H1 (cell line): ENCODE measurements around the gene CCDC174. TPM values are rescaled to one million over a fixed set of nuclear protein-coding genes. Genes with fewer than 3 reads are reported as not detected.

ENCODE experiments used
- ASH2L ChIP-seq: fragments of 200-600, 300-600 bp; sonication (generic); IDR thresholded peaks from one replicate; pipeline ENCODE4 v1.7.1; 2017; ENCODE audit warnings: low read length
- BCL11A ChIP-seq, 2 experiments: IDR thresholded peaks; one replicate each; pipeline ENCODE4 v1.6.1; 2011; ENCODE audit warnings: low read depth in 2 of 2, low read length in 2 of 2, mild to moderate bottlenecking in 2 of 2
- CBX5 ChIP-seq: fragments of 300-800, 300-1000 bp; sonication (generic); IDR thresholded peaks from 2 replicates; pipeline ENCODE4 v1.7.1; 2016; ENCODE audit warnings: antibody characterized with exemption, low read length, low read depth
- CBX8 ChIP-seq: fragments of 300-800, 300-1000 bp; sonication (generic); IDR thresholded peaks from 2 replicates; pipeline ENCODE4 v1.7.1; 2016; ENCODE audit warnings: low read depth, low read length, borderline replicate concordance
- CREB1 ChIP-seq: IDR thresholded peaks from 2 replicates; pipeline ENCODE4 v1.6.1; 2012; ENCODE audit warnings: inconsistent platforms
- CTBP2 ChIP-seq: IDR thresholded peaks from 2 replicates; pipeline ENCODE4 v1.7.0; 2011; ENCODE audit warnings: borderline replicate concordance, mild to moderate bottlenecking, moderate library complexity, mixed read lengths, low read length; ENCODE audit not compliant: insufficient read depth, insufficient read length
- FOSL1 ChIP-seq: IDR thresholded peaks from 2 replicates; pipeline ENCODE4 v1.6.1; 2011; ENCODE audit warnings: mild to moderate bottlenecking, low read depth, low read length, moderate library complexity; ENCODE audit not compliant: insufficient read depth
- GABPA ChIP-seq: IDR thresholded peaks from 2 replicates; pipeline ENCODE4 v1.6.1; 2011; ENCODE audit warnings: mild to moderate bottlenecking, low read length, moderate library complexity, borderline replicate concordance; ENCODE audit not compliant: insufficient read depth
- KDM5A ChIP-seq: fragments of 200-600 bp; IDR thresholded peaks from 2 replicates; pipeline ENCODE4 v1.7.1; 2012; ENCODE audit warnings: mild to moderate bottlenecking, low read length, inconsistent platforms, mixed read lengths
- NANOG ChIP-seq: IDR thresholded peaks from 2 replicates; pipeline ENCODE4 v1.6.1; 2011; ENCODE audit warnings: low read length, low read depth, mild to moderate bottlenecking, inconsistent platforms; ENCODE audit not compliant: insufficient read depth, poor library complexity, severe bottlenecking
- POLR2A ChIP-seq, 2 experiments: IDR thresholded peaks; 1 replicate in 1 of 2; 2 replicates in 1 of 2; pipeline ENCODE4 v1.6.1; 2011; ENCODE audit warnings: low read depth in 2 of 2, low read length in 2 of 2, mild to moderate bottlenecking in 2 of 2; ENCODE audit errors: control extremely low read depth in 1 of 2
- POLR2AphosphoS5 ChIP-seq: IDR thresholded peaks from 2 replicates; pipeline ENCODE4 v1.6.1; 2011; ENCODE audit warnings: low read depth, low read length
- POU5F1 ChIP-seq: IDR thresholded peaks from 2 replicates; pipeline ENCODE4 v1.6.1; 2011; ENCODE audit warnings: low read depth, mild to moderate bottlenecking, low read length, moderate library complexity
- SIN3A ChIP-seq, 2 experiments: IDR thresholded peaks in 1 of 2; conservative IDR thresholded peaks in 1 of 2; 2 replicates each; pipeline ENCODE4 v1.6.1; 2011 to 2012; ENCODE audit warnings: low read length in 2 of 2, improper control_type of control experiment in 1 of 2, low read depth in 1 of 2, mild to moderate bottlenecking in 1 of 2
- SIX5 ChIP-seq: IDR thresholded peaks from 2 replicates; pipeline ENCODE4 v1.6.1; 2011; ENCODE audit warnings: mild to moderate bottlenecking, low read depth, low read length
- SP1 ChIP-seq: IDR thresholded peaks from 2 replicates; pipeline ENCODE4 v1.6.1; 2011; ENCODE audit warnings: low read depth, low read length
- SP4 ChIP-seq: IDR thresholded peaks from 2 replicates; pipeline ENCODE4 v1.6.1; 2012; ENCODE audit warnings: low read length, inconsistent platforms
- SRF ChIP-seq: IDR thresholded peaks from 2 replicates; pipeline ENCODE4 v1.6.1; 2011; ENCODE audit warnings: mild to moderate bottlenecking, low read depth, low read length, moderate library complexity
- TAF7 ChIP-seq: optimal IDR thresholded peaks from 2 replicates; pipeline ENCODE3; 2011; ENCODE audit warnings: low read depth, mild to moderate bottlenecking, inconsistent platforms, low read length, moderate library complexity, borderline replicate concordance
- ZNF274 ChIP-seq: IDR thresholded peaks from 2 replicates; pipeline ENCODE4 v1.7.0; 2012; ENCODE audit warnings: low read length, borderline replicate concordance; ENCODE audit errors: extremely low read depth
- polyA plus RNA-seq, 7 experiments: library from polyadenylated mRNA; depleted of rRNA in 3 of 7; stranded (reverse) in 5 of 7; unstranded in 2 of 7; fragments of >200 nt in 5 of 7; fragments of 200-250 nt in 2 of 7; gene quantifications; 1 replicate in 5 of 7; 2 replicates in 1 of 7; 4 replicates in 1 of 7; pipeline versions ENCODE4 v1.2.1 to v1.2.3, GENCODE V29; 2011 to 2013; ENCODE audit warnings: missing spikeins in 2 of 7, mixed read lengths in 2 of 7
- total RNA-seq: library from RNA; stranded (reverse); fragmentation: NEBNext Ultra II Directional; extraction: Animal tissue kit (Norgen Biotek cat#: 25700); gene quantifications from 2 replicates; pipeline ENCODE4 v1.2.1, GENCODE V29; 2021
- TF ChIP-seq, protein P1 (sequence below): IDR thresholded peaks from 2 replicates; pipeline ENCODE4 v1.6.1; 2011; ENCODE audit warnings: low read depth, mild to moderate bottlenecking, low read length; ENCODE audit not compliant: insufficient read depth
- TF ChIP-seq, protein P2 (sequence below): IDR thresholded peaks from 2 replicates; pipeline ENCODE4 v1.6.1; 2012; ENCODE audit warnings: low read length, inconsistent platforms

CCDC174 gene
- total and polyA plus RNA-seq, 2 of the 8 experiments (the other 6 are each of a cell fraction or from before 2014, with no cell fraction given) = 3.5 to 11.9 TPM

DNA sequence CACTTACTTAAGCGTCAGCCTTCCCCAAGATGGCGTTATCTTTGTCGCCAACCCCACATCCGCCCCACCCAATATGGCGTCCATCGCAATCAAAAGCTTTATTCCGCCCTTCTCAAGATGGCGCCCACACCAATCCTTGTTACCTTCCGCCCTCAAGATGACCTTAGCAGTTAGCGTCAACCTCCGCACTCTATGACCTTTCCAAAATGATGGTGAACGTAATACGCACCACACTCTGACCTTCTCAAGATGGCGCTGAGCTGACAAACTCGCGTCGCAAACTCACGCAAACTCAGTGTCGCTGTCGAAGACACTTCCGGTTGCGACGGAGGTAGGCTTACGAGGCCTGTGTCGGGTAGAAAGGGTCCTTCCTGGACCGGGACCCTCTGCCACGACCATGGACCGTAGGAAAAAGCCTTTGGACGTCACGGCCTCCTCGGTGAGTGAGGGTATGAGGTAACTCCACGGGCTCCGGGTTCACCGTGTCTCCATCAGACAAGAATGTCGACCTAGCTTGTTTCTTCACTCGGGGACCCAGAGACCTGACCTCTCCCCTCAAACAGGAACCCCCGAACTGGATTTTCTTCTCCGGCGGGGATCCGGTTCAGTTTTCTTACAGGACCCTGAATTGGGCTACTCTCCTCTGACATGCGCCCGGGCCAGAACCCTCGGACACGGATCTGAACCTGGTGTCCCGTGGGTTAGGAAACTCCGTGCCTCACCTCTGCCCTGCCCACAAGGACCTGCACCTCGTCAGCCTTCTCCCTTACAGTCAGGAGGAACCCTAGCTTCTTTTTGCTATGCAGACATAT lies at the start of gene CCDC174 (continued):
- TF ChIP-seq, protein P1, sequence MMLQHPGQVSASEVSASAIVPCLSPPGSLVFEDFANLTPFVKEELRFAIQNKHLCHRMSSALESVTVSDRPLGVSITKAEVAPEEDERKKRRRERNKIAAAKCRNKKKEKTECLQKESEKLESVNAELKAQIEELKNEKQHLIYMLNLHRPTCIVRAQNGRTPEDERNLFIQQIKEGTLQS = peak; percentile 91
- TF ChIP-seq, protein P2, sequence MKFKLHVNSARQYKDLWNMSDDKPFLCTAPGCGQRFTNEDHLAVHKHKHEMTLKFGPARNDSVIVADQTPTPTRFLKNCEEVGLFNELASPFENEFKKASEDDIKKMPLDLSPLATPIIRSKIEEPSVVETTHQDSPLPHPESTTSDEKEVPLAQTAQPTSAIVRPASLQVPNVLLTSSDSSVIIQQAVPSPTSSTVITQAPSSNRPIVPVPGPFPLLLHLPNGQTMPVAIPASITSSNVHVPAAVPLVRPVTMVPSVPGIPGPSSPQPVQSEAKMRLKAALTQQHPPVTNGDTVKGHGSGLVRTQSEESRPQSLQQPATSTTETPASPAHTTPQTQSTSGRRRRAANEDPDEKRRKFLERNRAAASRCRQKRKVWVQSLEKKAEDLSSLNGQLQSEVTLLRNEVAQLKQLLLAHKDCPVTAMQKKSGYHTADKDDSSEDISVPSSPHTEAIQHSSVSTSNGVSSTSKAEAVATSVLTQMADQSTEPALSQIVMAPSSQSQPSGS = peak; percentile 75; the same call in 1 of the 2 replicates
- TF ChIP-seq POLR2A (IDR thresholded peaks at IDR 0.05; ENCODE audit: control extremely low read depth in 1 of 2, low read depth in 2 of 2, low read length in 2 of 2) (peak; percentile 58 to 94), ASH2L (peak; percentile 91), POLR2AphosphoS5 (peak; percentile 89; the same call in 1 of the 2 replicates), GABPA (peak; percentile 77; the same call in 1 of the 2 replicates), SIX5 (peak; percentile 91), TAF7 (no peak), NANOG (no peak), ZNF274 (no peak), SIN3A (conservative IDR thresholded peaks at IDR 0.05 in 1 of 2, IDR thresholded peaks at IDR 0.05 in 1 of 2; ENCODE audit: low read depth in 1 of 2, low read length in 2 of 2) (peak in 1 of 2 experiments; percentile 84; a peak in 2 of 4 replicates), SRF (0 out of 2 replicates have a peak, but pooled peaks have one; percentile 58), CBX5 (no peak), BCL11A (IDR thresholded peaks at IDR 0.05; ENCODE audit: low read depth in 2 of 2, low read length in 2 of 2) (no peak), CREB1 (peak; percentile 98), SP1 (no peak), POU5F1 (no peak), CTBP2 (no peak), KDM5A (peak; percentile 45; the same call in 1 of the 2 replicates), SP4 (no peak; the same call in 1 of the 2 replicates), FOSL1 (no peak), CBX8 (no peak)
